ENCODE measurements around the gene ACBD6. TPM values are rescaled to one million over a fixed set of nuclear protein-coding genes. Genes with fewer than 3 reads are reported as not detected.

The ACBD6 gene
- total RNA-seq, 4 donors from 2014 or later = 33.3 to 44.0 (median 42.6) TPM

DNA sequence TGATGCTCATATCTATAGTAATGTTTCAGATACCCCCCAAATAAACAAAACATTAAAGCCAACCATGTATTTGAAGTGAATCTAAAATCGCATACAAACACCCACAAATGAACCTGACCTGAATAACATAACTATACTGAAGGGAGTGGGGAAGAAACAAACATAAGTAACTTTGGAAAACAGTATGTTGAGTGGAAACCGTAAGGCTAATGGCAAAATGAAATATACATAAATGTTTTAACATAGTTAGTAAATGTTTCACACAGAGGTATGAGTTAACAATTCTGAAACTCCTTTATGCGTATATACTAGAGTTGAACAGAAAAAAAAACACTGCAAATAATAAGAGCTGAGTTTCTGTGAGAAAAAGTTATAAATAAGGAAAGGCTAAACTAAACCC lies 125.6 kb downstream of the ACBD6 start:
- H3K9me3 ChIP-seq = peaks cover 0 to 28% (median 24%) of the 10 kb centered on the region in 4 donors
- H3K4me3 ChIP-seq = no peak overlapping the region
- WGBS = 98% methylated on average over 3 of the region's 3 CpGs
- no peak overlapping the region for H3K27ac ChIP-seq (replicated peaks in 1 of 4)
- no peak for TF ChIP-seq POLR2A (IDR thresholded peaks at IDR 0.05; ENCODE audit: low read depth)
- TF ChIP-seq EP300 (IDR thresholded peaks at IDR 0.05) = no peak
- no peak for TF ChIP-seq POLR2AphosphoS5 (IDR thresholded peaks at IDR 0.05)
- TF ChIP-seq, protein P1, sequence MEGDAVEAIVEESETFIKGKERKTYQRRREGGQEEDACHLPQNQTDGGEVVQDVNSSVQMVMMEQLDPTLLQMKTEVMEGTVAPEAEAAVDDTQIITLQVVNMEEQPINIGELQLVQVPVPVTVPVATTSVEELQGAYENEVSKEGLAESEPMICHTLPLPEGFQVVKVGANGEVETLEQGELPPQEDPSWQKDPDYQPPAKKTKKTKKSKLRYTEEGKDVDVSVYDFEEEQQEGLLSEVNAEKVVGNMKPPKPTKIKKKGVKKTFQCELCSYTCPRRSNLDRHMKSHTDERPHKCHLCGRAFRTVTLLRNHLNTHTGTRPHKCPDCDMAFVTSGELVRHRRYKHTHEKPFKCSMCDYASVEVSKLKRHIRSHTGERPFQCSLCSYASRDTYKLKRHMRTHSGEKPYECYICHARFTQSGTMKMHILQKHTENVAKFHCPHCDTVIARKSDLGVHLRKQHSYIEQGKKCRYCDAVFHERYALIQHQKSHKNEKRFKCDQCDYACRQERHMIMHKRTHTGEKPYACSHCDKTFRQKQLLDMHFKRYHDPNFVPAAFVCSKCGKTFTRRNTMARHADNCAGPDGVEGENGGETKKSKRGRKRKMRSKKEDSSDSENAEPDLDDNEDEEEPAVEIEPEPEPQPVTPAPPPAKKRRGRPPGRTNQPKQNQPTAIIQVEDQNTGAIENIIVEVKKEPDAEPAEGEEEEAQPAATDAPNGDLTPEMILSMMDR (IDR thresholded peaks at IDR 0.05) = no peak
- DNase-seq (ENCODE audit: extremely low spot score) = no peak
- H3K27me3 ChIP-seq = no peaks in the 10 kb centered on the region
- intact Hi-C loops (cut with DNase I) = no loop called here
- H3K4me1 ChIP-seq = no peaks in the 10 kb centered on the region
- no peaks in the 10 kb centered on the region for H3K36me3 ChIP-seq

DNA sequence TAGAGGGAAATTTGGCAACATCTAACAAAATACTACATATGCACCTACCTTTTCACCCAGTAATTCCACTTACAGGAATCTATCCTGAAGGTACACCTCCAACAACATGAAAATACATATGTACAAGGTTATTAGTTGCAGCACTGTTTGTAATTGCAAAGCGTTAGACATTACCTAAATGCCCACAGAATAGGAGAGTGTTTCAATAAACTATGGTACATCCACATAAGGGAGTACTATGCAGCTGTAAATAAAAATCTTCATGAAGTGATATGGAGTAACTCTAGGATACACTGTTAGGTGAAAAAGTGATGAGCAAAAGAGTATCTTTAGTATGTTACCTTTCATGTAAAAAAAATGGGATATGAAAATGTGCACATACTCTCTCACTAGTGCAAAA lies 126.1 kb downstream of the ACBD6 start:
- Histone ChIP-seq H3K36me3 (no peaks in the 10 kb centered on the region), H3K27me3 (no peaks in the 10 kb centered on the region), H3K4me3 (no peak overlapping the region), H3K9me3 (peaks cover 0 to 28% (median 24%) of the 10 kb centered on the region in 4 donors), H3K4me1 (no peaks in the 10 kb centered on the region), H3K27ac (replicated peaks in 1 of 4) (no peak overlapping the region)
- intact Hi-C loops (cut with DNase I) = no loop called here
- WGBS = 96% methylated on average over 1 of the region's 1 CpG
- no peak for DNase-seq (ENCODE audit: extremely low spot score)
- TF ChIP-seq POLR2AphosphoS5 (IDR thresholded peaks at IDR 0.05) (no peak), EP300 (IDR thresholded peaks at IDR 0.05) (no peak), POLR2A (IDR thresholded peaks at IDR 0.05; ENCODE audit: low read depth) (no peak)
- TF ChIP-seq, protein P1 (IDR thresholded peaks at IDR 0.05) = no peak

DNA sequence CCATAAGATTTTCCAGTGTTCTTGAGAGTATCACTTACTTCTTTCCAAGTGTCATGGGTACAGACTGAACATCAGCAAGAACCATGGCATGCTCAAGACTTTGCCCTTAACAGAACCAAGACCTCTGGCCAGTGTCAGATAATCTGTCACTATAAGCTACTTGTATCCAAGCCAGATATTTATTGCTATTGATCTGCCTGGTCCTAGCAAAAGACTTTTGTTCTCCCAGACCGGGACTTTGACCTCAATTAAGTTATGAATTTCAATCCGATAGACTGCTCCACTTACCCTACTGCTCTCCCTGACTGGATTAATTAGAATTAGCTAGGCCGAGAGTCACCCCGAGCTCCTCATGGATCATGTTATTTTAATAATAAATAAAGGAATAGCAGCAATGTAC lies 129.6 kb downstream of the ACBD6 start:
- H3K4me1 ChIP-seq = no peaks in the 10 kb centered on the region
- intact Hi-C loops (cut with DNase I) = no loop called here
- WGBS = 96% methylated on average over 4 of the region's 4 CpGs
- no peaks in the 10 kb centered on the region for H3K9me3 ChIP-seq
- no peak for TF ChIP-seq EP300 (IDR thresholded peaks at IDR 0.05)
- no peak for TF ChIP-seq POLR2AphosphoS5 (IDR thresholded peaks at IDR 0.05)
- TF ChIP-seq, protein P1 (IDR thresholded peaks at IDR 0.05) = no peak
- TF ChIP-seq POLR2A (IDR thresholded peaks at IDR 0.05; ENCODE audit: low read depth) = no peak
- no peak for DNase-seq (ENCODE audit: extremely low spot score)
- H3K4me3 ChIP-seq = no peak overlapping the region
- no peaks in the 10 kb centered on the region for H3K36me3 ChIP-seq
- no peaks in the 10 kb centered on the region for H3K27me3 ChIP-seq
- H3K27ac ChIP-seq (replicated peaks in 1 of 4) = no peak overlapping the region

DNA sequence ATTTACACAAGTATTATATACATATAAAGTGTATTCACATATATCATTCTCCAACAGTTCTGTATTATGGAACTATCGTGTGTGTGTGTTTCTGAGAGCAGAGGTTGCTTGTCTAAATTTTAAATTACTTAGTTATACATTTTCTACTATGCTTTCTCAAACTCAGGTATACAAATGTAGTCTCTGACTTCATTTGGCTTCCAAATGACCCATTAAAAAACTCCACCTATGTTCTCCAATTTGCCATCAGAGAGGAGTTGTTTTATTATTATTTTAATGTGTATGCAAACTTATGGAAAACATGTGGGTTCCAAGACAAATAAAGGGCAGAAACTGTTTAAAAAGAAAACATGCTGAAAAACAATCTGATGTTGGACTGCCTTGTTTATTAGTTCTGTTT lies 131.8 kb downstream of the ACBD6 start:
- Histone ChIP-seq H3K4me1 (peaks cover 0 to 5% (median 0%) of the 10 kb centered on the region in 4 donors), H3K4me3 (no peak overlapping the region), H3K27ac (replicated peaks in 1 of 4) (no peak overlapping the region), H3K36me3 (no peaks in the 10 kb centered on the region), H3K9me3 (no peaks in the 10 kb centered on the region), H3K27me3 (no peaks in the 10 kb centered on the region)
- TF ChIP-seq POLR2A (IDR thresholded peaks at IDR 0.05; ENCODE audit: low read depth) = no peak
- TF ChIP-seq POLR2AphosphoS5 (IDR thresholded peaks at IDR 0.05) = no peak
- TF ChIP-seq, protein P1 (IDR thresholded peaks at IDR 0.05) = no peak
- intact Hi-C loops (cut with DNase I) = no loop called here
- WGBS = 97% methylated on average over 1 of the region's 1 CpG
- no peak for DNase-seq (ENCODE audit: extremely low spot score)

DNA sequence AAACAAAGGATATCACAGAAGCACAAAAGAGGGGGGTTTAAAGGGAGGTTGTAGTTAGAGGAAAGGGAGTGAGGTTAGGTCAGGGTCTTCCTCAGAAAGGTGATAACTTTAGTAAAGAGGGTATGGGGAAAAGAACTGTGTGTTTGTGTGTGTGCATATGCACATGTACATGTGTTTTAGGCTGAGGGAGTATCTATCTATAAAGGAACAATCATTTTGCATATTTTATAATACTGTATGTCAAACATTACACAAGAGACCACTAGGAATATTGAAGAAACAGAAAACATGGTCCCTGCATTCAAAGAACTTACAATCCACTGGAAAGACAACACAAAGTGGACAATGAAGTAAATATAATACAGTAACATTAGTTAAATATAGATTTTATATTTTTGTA lies 132.2 kb downstream of the ACBD6 start:
- H3K4me1 ChIP-seq = peaks cover 0 to 5% (median 0%) of the 10 kb centered on the region in 4 donors
- intact Hi-C loops (cut with DNase I) = no loop called here
- H3K27me3 ChIP-seq = no peaks in the 10 kb centered on the region
- DNase-seq (ENCODE audit: extremely low spot score) = no peak
- H3K36me3 ChIP-seq = no peaks in the 10 kb centered on the region
- no peak overlapping the region for H3K4me3 ChIP-seq
- no peaks in the 10 kb centered on the region for H3K9me3 ChIP-seq
- H3K27ac ChIP-seq (replicated peaks in 1 of 4) = no peak overlapping the region
- TF ChIP-seq POLR2A (IDR thresholded peaks at IDR 0.05; ENCODE audit: low read depth) (no peak), EP300 (IDR thresholded peaks at IDR 0.05) (no peak), POLR2AphosphoS5 (IDR thresholded peaks at IDR 0.05) (no peak)
- TF ChIP-seq, protein P1 (IDR thresholded peaks at IDR 0.05) = no peak
